Neural cell (in vitro differentiated cells): ENCODE results near the gene SPTY2D1. TPM values are rescaled to one million over a fixed set of nuclear protein-coding genes. Genes with fewer than 3 reads are reported as not detected.

Experiments
- H2AFZ ChIP-seq: fragments of 200-600, 300-800 bp; sonication (generic), shearing (Covaris generic); 2 replicates; pipeline ENCODE4 v1.6.0; 2014; ENCODE audit warnings: low read depth, mild to moderate bottlenecking, antibody characterized with exemption, low read length, moderate library complexity
- H3F3A ChIP-seq: fragments of 200-600 bp; shearing (Covaris generic); 2 replicates; pipeline ENCODE4 v1.6.1; 2016; ENCODE audit warnings: mild to moderate bottlenecking, moderate library complexity, mixed read lengths, antibody characterized with exemption, low read length; ENCODE audit not compliant: insufficient read depth, poor library complexity, severe bottlenecking
- H3K27ac ChIP-seq: fragments of 200-600, 300-800 bp; sonication (generic), shearing (Covaris generic); 2 replicates; pipeline ENCODE4 v1.5.1; 2014; ENCODE audit warnings: mild to moderate bottlenecking, low read length, moderate library complexity
- H3K27me3 ChIP-seq: fragments of 300-800, 200-600 bp; sonication (generic), shearing (Covaris generic); 2 replicates; pipeline ENCODE4 v1.6.0; 2014; ENCODE audit warnings: mild to moderate bottlenecking, low read depth, low read length, moderate library complexity; ENCODE audit not compliant: insufficient read depth
- H3K36me3 ChIP-seq: fragments of 300-800, 200-600 bp; sonication (generic), shearing (Covaris generic); 2 replicates; pipeline ENCODE4 v1.5.1; 2014; ENCODE audit warnings: mild to moderate bottlenecking, antibody characterized with exemption, low read length, moderate library complexity; ENCODE audit not compliant: insufficient read depth
- H3K4me2 ChIP-seq: fragments of 300-800, 200-600 bp; sonication (generic), shearing (Covaris generic); 2 replicates; pipeline ENCODE4 v1.6.0; 2014; ENCODE audit warnings: mild to moderate bottlenecking, low read length
- H3K4me3 ChIP-seq: fragments of 300-800, 200-600 bp; sonication (generic), shearing (Covaris generic); 2 replicates; pipeline ENCODE4 v1.5.1; 2014; ENCODE audit warnings: mild to moderate bottlenecking, low read length, moderate library complexity
- H3K79me2 ChIP-seq: fragments of 200-600 bp; shearing (Covaris generic); replicated peaks from 2 replicates; pipeline ENCODE4 v1.6.0; 2014; ENCODE audit warnings: mild to moderate bottlenecking, low read length, moderate library complexity; ENCODE audit not compliant: insufficient read depth
- H3K9ac ChIP-seq: fragments of 300-800, 200-600 bp; sonication (generic), shearing (Covaris generic); 2 replicates; pipeline ENCODE4 v1.6.1; 2016; ENCODE audit warnings: mild to moderate bottlenecking, low read length, mixed read lengths
- H3K9me2 ChIP-seq: fragments of 200-600 bp; shearing (Covaris generic); 2 replicates; pipeline ENCODE4 v1.6.1; 2016; ENCODE audit warnings: mild to moderate bottlenecking, low read length, mixed read lengths; ENCODE audit not compliant: insufficient read depth
- H3K9me3 ChIP-seq: fragments of 200-600, 300-800 bp; sonication (generic), shearing (Covaris generic); 2 replicates; pipeline ENCODE4 v1.6.1; 2016; ENCODE audit warnings: mild to moderate bottlenecking, mixed run types, low read length, moderate library complexity, mixed read lengths
- H4K20me1 ChIP-seq: fragments of 200-600 bp; shearing (Covaris generic); 2 replicates; pipeline ENCODE4 v1.6.1; 2016; ENCODE audit warnings: mild to moderate bottlenecking, mixed run types; ENCODE audit not compliant: insufficient read depth
- CTCF ChIP-seq: fragments of 450-650 bp; IDR thresholded peaks from 2 replicates; pipeline ENCODE4 v1.5.1; 2014; ENCODE audit warnings: antibody characterized with exemption, mild to moderate bottlenecking, moderate library complexity; ENCODE audit not compliant: poor library complexity, severe bottlenecking
- EP300 ChIP-seq: fragments of 450-650 bp; conservative IDR thresholded peaks from 2 replicates; pipeline ENCODE4 v1.6.1; 2014; ENCODE audit warnings: antibody characterized with exemption, mild to moderate bottlenecking, moderate library complexity; ENCODE audit not compliant: poor library complexity, severe bottlenecking
- EZH2 ChIP-seq: fragments of 200-600, 300-800 bp; shearing (Covaris generic), sonication (generic); IDR thresholded peaks from 2 replicates; pipeline ENCODE4 v1.6.1; 2014; ENCODE audit warnings: antibody characterized with exemption, low read length, borderline replicate concordance, mild to moderate bottlenecking; ENCODE audit not compliant: insufficient read depth, poor library complexity, severe bottlenecking
- MXI1 ChIP-seq: fragments of 450-650 bp; conservative IDR thresholded peaks from 2 replicates; pipeline ENCODE4 v1.6.1; 2014; ENCODE audit warnings: antibody characterized with exemption, mild to moderate bottlenecking; ENCODE audit not compliant: poor library complexity, severe bottlenecking
- POLR2AphosphoS5 ChIP-seq: IDR thresholded peaks from 2 replicates; pipeline ENCODE4 v1.6.1; 2012
- RAD21 ChIP-seq: fragments of 450-650 bp; conservative IDR thresholded peaks from 2 replicates; pipeline ENCODE4 v1.6.1; 2014; ENCODE audit warnings: antibody characterized with exemption, mild to moderate bottlenecking, moderate library complexity
- REST ChIP-seq: IDR thresholded peaks from 2 replicates; pipeline ENCODE4 v1.6.1; 2012; ENCODE audit warnings: borderline replicate concordance
- SMC3 ChIP-seq: fragments of 450-650 bp; conservative IDR thresholded peaks from 2 replicates; pipeline ENCODE4 v1.6.1; 2014; ENCODE audit warnings: antibody characterized with exemption, mild to moderate bottlenecking, moderate library complexity; ENCODE audit not compliant: poor library complexity
- TAF1 ChIP-seq: IDR thresholded peaks from 2 replicates; pipeline ENCODE4 v1.6.1; 2012; ENCODE audit warnings: low read depth
- polyA plus RNA-seq: library from polyadenylated mRNA; depleted of rRNA; stranded (reverse); fragments of >200 nt; gene quantifications from 2 replicates; pipeline ENCODE4 v1.2.3, GENCODE V29; 2014

Gene SPTY2D1
- polyA plus RNA-seq, 1 donor from 2014 or later, result 5.9 TPM

DNA sequence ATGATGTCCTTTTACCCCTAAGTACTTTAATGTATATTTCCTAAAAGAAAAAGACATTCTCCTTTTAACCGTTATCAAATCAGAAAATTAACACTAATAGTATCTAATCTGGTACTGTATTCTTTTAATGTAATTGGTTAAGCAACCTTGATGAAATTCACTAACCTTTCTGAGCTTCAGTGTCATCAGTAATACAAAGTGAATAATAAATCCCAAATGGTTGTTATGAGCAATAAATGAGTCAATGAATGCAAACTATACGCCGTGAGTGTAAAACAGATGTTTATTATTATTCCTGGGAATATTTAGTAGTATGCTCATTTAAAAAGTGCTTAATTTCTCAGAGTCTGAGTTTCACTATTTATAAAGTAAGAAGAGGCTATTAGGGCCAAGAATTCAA is 67.1 kb downstream of the SPTY2D1 start:
- TF ChIP-seq REST (no peak), EP300 (no peak), CTCF (no peak), SMC3 (no peak), MXI1 (no peak), EZH2 (no peak), RAD21 (no peak), TAF1 (no peak), POLR2AphosphoS5 (no peak)
- Histone ChIP-seq H3K27ac (no peak overlapping the region), H3K9ac (no peak overlapping the region), H3F3A (no peaks in the 10 kb centered on the region), H3K4me2 (no peak overlapping the region), H3K4me3 (no peak overlapping the region), H3K9me3 (no peaks in the 10 kb centered on the region), H3K27me3 (no peaks in the 10 kb centered on the region), H3K36me3 (no peaks in the 10 kb centered on the region), H3K79me2 (no peaks in the 10 kb centered on the region), H3K9me2 (no peaks in the 10 kb centered on the region), H4K20me1 (no peaks in the 10 kb centered on the region), H2AFZ (no peak overlapping the region)

GRCh38 chr11:18566406-18566805 is 67.7 kb downstream of the SPTY2D1 start:
- H3K4me2 ChIP-seq, result no peak overlapping the region
- no peaks in the 10 kb centered on the region for H3K36me3 ChIP-seq
- no peak overlapping the region for H3K4me3 ChIP-seq
- H3K9me2 ChIP-seq, result no peaks in the 10 kb centered on the region
- no peaks in the 10 kb centered on the region for H3K9me3 ChIP-seq
- H2AFZ ChIP-seq, result no peak overlapping the region
- H4K20me1 ChIP-seq, result no peaks in the 10 kb centered on the region
- H3K9ac ChIP-seq, result no peak overlapping the region
- H3K27ac ChIP-seq, result no peak overlapping the region
- no peaks in the 10 kb centered on the region for H3K79me2 ChIP-seq
- TF ChIP-seq EP300 (no peak), TAF1 (no peak), RAD21 (no peak), MXI1 (no peak), EZH2 (no peak), CTCF (no peak)
- H3F3A ChIP-seq, result no peaks in the 10 kb centered on the region
- H3K27me3 ChIP-seq, result no peaks in the 10 kb centered on the region
